Neural progenitor cell (in vitro differentiated cells): ENCODE results near the gene VPS35. TPM values are rescaled to one million over a fixed set of nuclear protein-coding genes. Genes with fewer than 3 reads are reported as not detected.

Experiments
- DNase-seq: peaks from one replicate; pipeline ENCODE4 v3.0.0-alpha.2; 2016; ENCODE audit warnings: low spot score
- H2AFZ ChIP-seq: fragments of 200-600 bp; sonication (generic); replicated peaks from 2 replicates; pipeline ENCODE4 v1.6.1; 2016; ENCODE audit warnings: antibody characterized with exemption
- H3F3A ChIP-seq: fragments of 200-600 bp; sonication (generic); 2 replicates; pipeline ENCODE4 v1.6.1; 2016; ENCODE audit warnings: antibody characterized with exemption, low read depth
- H3K27ac ChIP-seq: fragments of 200-600 bp; sonication (generic); 2 replicates; pipeline ENCODE4 v1.5.1; 2016; ENCODE audit warnings: mild to moderate bottlenecking
- H3K27me3 ChIP-seq: fragments of 200-600 bp; sonication (generic); 2 replicates; pipeline ENCODE4 v1.6.1; 2016; ENCODE audit warnings: mild to moderate bottlenecking, moderate library complexity
- H3K36me3 ChIP-seq: fragments of 200-600 bp; sonication (generic); 2 replicates; pipeline ENCODE4 v1.5.1; 2016
- H3K4me1 ChIP-seq: fragments of 200-600 bp; sonication (generic); 2 replicates; pipeline ENCODE4 v1.6.1; 2016; ENCODE audit warnings: mixed run types
- H3K4me2 ChIP-seq: fragments of 200-600 bp; sonication (generic); 2 replicates; pipeline ENCODE4 v1.6.1; 2016
- H3K4me3 ChIP-seq: fragments of 200-600 bp; sonication (generic); 2 replicates; pipeline ENCODE4 v1.5.1; 2016
- H3K79me2 ChIP-seq: fragments of 200-600 bp; sonication (generic); 2 replicates; pipeline ENCODE4 v1.6.1; 2016; ENCODE audit warnings: low read depth
- H3K9ac ChIP-seq: fragments of 200-600 bp; sonication (generic); 2 replicates; pipeline ENCODE4 v1.6.1; 2016
- H3K9me3 ChIP-seq: fragments of 200-600 bp; sonication (generic); 2 replicates; pipeline ENCODE4 v1.5.1; 2016; ENCODE audit warnings: low read depth
- H4K20me1 ChIP-seq: fragments of 200-600 bp; sonication (generic); 2 replicates; pipeline ENCODE4 v1.6.1; 2016; ENCODE audit warnings: low read depth
- H3K27ac Mint-ChIP-seq: 3 replicates; pipeline ENCODE4 v1.8.0; 2021; ENCODE audit warnings: mixed read lengths
- H3K27me3 Mint-ChIP-seq: 2 replicates; pipeline ENCODE4 v1.8.0; 2022; ENCODE audit warnings: low read depth, mild to moderate bottlenecking, inconsistent platforms, moderate library complexity, mixed read lengths; ENCODE audit not compliant: insufficient read depth
- H3K36me3 Mint-ChIP-seq: 3 replicates; pipeline ENCODE4 v1.8.0; 2021; ENCODE audit warnings: mixed read lengths
- H3K4me1 Mint-ChIP-seq: 3 replicates; pipeline ENCODE4 v1.8.0; 2021; ENCODE audit warnings: mixed read lengths
- H3K4me3 Mint-ChIP-seq: 3 replicates; pipeline ENCODE4 v1.8.0; 2021; ENCODE audit warnings: mild to moderate bottlenecking, moderate library complexity, mixed read lengths
- H3K9me3 Mint-ChIP-seq: 3 replicates; pipeline ENCODE4 v1.8.0; 2020; ENCODE audit warnings: mixed read lengths
- EZH2 ChIP-seq: fragments of 200-600 bp; sonication (generic); IDR thresholded peaks from 2 replicates; pipeline ENCODE4 v1.6.1; 2017; ENCODE audit warnings: antibody characterized with exemption, mild to moderate bottlenecking, moderate library complexity
- EZH2phosphoT487 ChIP-seq: fragments of 200-600 bp; sonication (generic); IDR thresholded peaks from 2 replicates; pipeline ENCODE4 v1.6.1; 2017; ENCODE audit warnings: antibody characterized with exemption
- total RNA-seq: library from RNA; depleted of rRNA; stranded (reverse); fragments of >200 nt; gene quantifications from 2 replicates; pipeline ENCODE4 v1.2.3, GENCODE V29; 2015; ENCODE audit warnings: low replicate concordance
- TF ChIP-seq, protein P1 (sequence below): fragments of 200-600 bp; sonication (generic); IDR thresholded peaks from 2 replicates; pipeline ENCODE4 v1.5.1; 2017; ENCODE audit warnings: antibody characterized with exemption, mild to moderate bottlenecking

VPS35 gene
- total RNA-seq, 1 donor from 2014 or later = 115 TPM

DNA sequence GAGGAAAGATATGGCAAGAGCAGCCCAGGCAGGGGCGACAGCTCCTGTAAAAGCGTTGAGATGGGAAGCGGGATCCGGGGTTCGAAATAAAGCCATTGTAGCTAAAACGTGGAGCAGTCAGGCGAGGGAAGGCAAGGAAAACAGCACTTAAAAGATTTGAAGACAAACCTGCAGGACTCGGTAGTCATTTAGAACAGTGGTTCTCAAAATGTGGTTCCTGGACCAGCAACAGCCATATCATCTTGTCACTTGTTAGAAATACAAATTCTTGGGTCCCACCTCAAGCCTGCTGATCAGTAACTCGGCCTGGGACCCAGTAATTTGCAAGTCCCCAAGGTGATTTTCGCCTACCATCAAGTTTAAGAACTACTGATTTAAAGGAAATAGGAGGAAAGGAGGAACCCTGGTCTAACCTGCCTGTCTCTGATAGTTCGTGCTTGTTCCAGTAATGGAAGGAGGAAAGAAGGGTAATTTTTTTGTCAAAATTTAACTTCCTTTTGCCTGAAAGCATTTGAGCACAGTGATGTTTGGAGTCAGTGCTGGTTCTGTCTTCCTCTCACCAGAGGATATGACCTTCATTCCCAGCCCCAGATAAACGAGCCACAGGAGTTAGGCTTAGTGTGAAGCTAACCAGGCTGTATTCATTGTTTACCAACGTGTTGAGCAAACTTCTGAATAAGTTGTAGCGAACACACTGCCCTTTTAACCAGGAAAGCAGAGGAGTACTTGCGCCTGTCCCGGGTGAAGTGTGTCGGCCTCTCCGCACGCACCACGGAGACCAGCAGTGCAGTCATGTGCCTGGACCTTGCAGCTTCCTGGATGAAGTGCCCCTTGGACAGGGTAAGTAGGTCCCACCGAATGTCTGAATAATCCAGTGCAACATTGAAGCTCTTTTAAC is 1.6 kb upstream of the VPS35 start:
- H3K27me3 Mint-ChIP-seq = peaks cover 2% of the 10 kb centered on the region
- peak; percentile 2 for DNase-seq
- peaks cover 43% of the 10 kb centered on the region for H3K4me1 Mint-ChIP-seq
- H3K79me2 ChIP-seq = peaks cover 77% of the 10 kb centered on the region
- H3K27ac ChIP-seq = no peak overlapping the region
- H4K20me1 ChIP-seq = peaks cover 64% of the 10 kb centered on the region
- H3K4me1 ChIP-seq = peaks cover 31% of the 10 kb centered on the region
- no peaks in the 10 kb centered on the region for H3K9me3 Mint-ChIP-seq
- H3F3A ChIP-seq = peaks cover 44% of the 10 kb centered on the region
- H2AFZ ChIP-seq = no peak overlapping the region
- peak overlapping the region; percentile 73 for H3K4me3 ChIP-seq
- no peaks in the 10 kb centered on the region for H3K27me3 ChIP-seq
- no peaks in the 10 kb centered on the region for H3K9me3 ChIP-seq
- H3K4me2 ChIP-seq = peak overlapping the region; percentile 92
- H3K36me3 ChIP-seq = peaks cover 19% of the 10 kb centered on the region
- no peak overlapping the region for H3K4me3 Mint-ChIP-seq
- peak overlapping the region; percentile 53 for H3K27ac Mint-ChIP-seq
- TF ChIP-seq EZH2phosphoT487 (no peak), EZH2 (no peak)
- TF ChIP-seq, protein P1, sequence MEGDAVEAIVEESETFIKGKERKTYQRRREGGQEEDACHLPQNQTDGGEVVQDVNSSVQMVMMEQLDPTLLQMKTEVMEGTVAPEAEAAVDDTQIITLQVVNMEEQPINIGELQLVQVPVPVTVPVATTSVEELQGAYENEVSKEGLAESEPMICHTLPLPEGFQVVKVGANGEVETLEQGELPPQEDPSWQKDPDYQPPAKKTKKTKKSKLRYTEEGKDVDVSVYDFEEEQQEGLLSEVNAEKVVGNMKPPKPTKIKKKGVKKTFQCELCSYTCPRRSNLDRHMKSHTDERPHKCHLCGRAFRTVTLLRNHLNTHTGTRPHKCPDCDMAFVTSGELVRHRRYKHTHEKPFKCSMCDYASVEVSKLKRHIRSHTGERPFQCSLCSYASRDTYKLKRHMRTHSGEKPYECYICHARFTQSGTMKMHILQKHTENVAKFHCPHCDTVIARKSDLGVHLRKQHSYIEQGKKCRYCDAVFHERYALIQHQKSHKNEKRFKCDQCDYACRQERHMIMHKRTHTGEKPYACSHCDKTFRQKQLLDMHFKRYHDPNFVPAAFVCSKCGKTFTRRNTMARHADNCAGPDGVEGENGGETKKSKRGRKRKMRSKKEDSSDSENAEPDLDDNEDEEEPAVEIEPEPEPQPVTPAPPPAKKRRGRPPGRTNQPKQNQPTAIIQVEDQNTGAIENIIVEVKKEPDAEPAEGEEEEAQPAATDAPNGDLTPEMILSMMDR = no peak
- H3K9ac ChIP-seq = peak overlapping the region; percentile 88
- H3K36me3 Mint-ChIP-seq = peaks cover 25% of the 10 kb centered on the region

DNA sequence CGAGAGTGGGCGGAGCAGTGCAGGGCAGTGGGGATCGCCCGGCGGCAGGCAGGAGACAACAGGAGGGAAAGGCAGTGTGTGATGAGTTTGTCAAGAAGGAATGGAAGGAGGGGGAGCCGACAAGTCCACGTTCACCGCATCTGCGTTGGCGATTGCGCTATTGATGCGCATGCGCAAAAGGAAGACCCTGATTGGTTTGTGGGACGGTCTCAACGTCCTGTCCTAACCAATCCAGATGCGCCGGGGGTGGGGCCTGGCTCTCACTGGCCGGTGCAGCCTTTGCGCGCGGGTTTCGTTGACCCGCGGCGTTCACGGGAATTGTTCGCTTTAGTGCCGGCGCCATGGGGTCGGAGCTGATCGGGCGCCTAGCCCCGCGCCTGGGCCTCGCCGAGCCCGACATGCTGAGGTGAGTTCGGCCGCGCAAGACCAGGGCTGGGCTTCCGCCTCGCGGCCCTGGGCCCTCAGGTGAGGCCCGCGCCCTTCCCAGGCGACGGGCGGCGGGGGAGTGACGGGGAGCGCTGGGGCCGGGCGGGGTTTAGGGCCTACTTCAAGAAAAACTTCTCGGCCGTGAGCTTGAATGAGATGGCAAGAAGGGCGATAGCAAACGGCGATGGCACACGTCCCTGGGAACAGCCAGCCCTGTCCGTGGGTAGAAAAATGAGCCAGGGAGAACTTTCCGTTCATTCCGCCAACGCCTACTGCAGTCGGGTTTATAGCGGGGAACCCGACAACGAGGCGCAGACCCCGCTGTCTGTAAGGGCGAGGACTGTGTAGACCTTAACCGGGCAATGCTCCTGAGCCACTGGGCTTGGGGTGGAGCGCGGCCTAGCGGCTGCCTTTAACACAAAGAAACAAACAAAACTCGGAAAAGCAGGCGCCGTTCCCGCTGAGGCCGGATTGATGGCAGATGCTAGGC is 645 bp upstream of the VPS35 start, which contains the start of gene ORC6:
TSS of gene ORC6 (plus strand) at position 295 of the 916 bp plus-strand sequence. CDS start at position 342, 47 bp downstream.
- H2AFZ ChIP-seq = peak within 1 kb of the TSS; percentile 85
- peaks cover 35% of the 10 kb centered on the region for H3F3A ChIP-seq
- H3K27me3 ChIP-seq = no peaks in the 10 kb centered on the region
- Mint-ChIP-seq H3K4me1 (peaks cover 46% of the 10 kb centered on the region), H3K27me3 (peaks cover 2% of the 10 kb centered on the region), H3K27ac (peak within 1 kb of the TSS; percentile 94), H3K9me3 (no peaks in the 10 kb centered on the region), H3K36me3 (peaks cover 17% of the 10 kb centered on the region), H3K4me3 (no peak within 1 kb of the TSS)
- H3K36me3 ChIP-seq = peaks cover 11% of the 10 kb centered on the region
- TF ChIP-seq, protein P1 = peak; percentile 60
- TF ChIP-seq EZH2 = no peak
- no peak for TF ChIP-seq EZH2phosphoT487
- peaks cover 31% of the 10 kb centered on the region for H3K4me1 ChIP-seq
- peaks cover 73% of the 10 kb centered on the region for H4K20me1 ChIP-seq
- peak within 1 kb of the TSS; percentile 88 for H3K9ac ChIP-seq
- H3K9me3 ChIP-seq = no peaks in the 10 kb centered on the region
- peaks cover 83% of the 10 kb centered on the region for H3K79me2 ChIP-seq
- H3K4me3 ChIP-seq = peak within 1 kb of the TSS; percentile 73
- peak within 1 kb of the TSS; percentile 92 for H3K4me2 ChIP-seq
- peak; percentile 98 for DNase-seq
- peak within 1 kb of the TSS; percentile 82 for H3K27ac ChIP-seq

DNA sequence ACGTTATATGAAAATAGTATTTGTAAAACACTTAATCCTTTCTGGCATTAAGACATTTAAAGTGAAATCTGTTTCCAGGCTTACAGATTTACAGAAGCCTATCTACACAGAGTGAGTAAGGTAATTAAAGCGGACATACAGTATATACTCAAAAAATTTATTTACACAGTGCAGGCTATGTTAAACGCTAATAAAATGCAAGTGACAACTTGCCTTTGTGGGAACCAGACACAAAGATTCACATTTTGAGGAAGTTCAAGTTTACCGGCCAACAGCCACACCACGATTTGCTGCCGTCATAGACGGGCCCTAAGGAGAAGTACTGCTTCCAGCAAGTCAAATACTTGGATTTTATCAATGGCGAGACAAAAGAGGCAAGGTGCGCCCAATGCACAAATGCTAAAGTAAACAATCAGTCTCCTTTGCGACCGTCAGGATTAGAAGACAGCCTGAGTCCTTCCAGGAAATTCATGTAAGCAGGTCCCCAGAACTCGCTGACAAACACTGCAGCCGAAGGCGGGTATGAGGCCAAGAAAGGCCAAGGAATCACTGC is 801 bp downstream of the VPS35 start:
- H3K27ac ChIP-seq = peak overlapping the region; percentile 60
- peak overlapping the region; percentile 69 for H2AFZ ChIP-seq
- peak overlapping the region; percentile 94 for H3K27ac Mint-ChIP-seq

More for the DNA sequence above, 801 bp downstream of the VPS35 start:
- peaks cover 10% of the 10 kb centered on the region for H3K36me3 ChIP-seq
- Mint-ChIP-seq H3K9me3 (no peaks in the 10 kb centered on the region), H3K4me3 (no peak overlapping the region), H3K4me1 (peaks cover 45% of the 10 kb centered on the region), H3K36me3 (peaks cover 14% of the 10 kb centered on the region), H3K27me3 (peaks cover 2% of the 10 kb centered on the region)
- DNase-seq = no peak
- H3K4me1 ChIP-seq = peaks cover 28% of the 10 kb centered on the region
- H3K4me2 ChIP-seq = peak overlapping the region; percentile 90
- TF ChIP-seq, protein P1 = no peak
- TF ChIP-seq EZH2phosphoT487 (no peak), EZH2 (no peak)
- H3K27me3 ChIP-seq = no peaks in the 10 kb centered on the region
- no peaks in the 10 kb centered on the region for H3K9me3 ChIP-seq
- peak overlapping the region; percentile 73 for H3K4me3 ChIP-seq
- peak overlapping the region; percentile 63 for H3K9ac ChIP-seq
- H4K20me1 ChIP-seq = peaks cover 84% of the 10 kb centered on the region
- peaks cover 30% of the 10 kb centered on the region for H3F3A ChIP-seq
- peaks cover 92% of the 10 kb centered on the region for H3K79me2 ChIP-seq
